Activated CD8-positive, alpha-beta T cell treated with anti-CD3 and anti-CD28 coated beads, Interleukin-2, amount 10 ng/mL, durations not matched to agents 7 days and 5 days (primary cell): Measurements from ENCODE around the gene TGFBI. TPM values are rescaled to one million over a fixed set of nuclear protein-coding genes. Genes with fewer than 3 reads are reported as not detected.
A peak's percentile ranks its signal among the peaks of the same experiment; 100 is the strongest.

Source experiments
- ATAC-seq: fragments of 150-1000 bp; cut with Tn5 transposase; one replicate; pipeline ENCODE4 v1.10.0; 2021; ENCODE audit warnings: moderate library complexity
- CTCF ChIA-PET: fragments of 350-600 bp; sonication (Branson Sonifier 250); formaldehyde crosslinking; loops from one replicate; lab custom pipeline; 2021; ENCODE audit warnings: antibody characterized with exemption; lab: Charles Lee
- POLR2A ChIA-PET: fragments of 350-600 bp; sonication (Branson Sonifier 250); formaldehyde crosslinking; loops from one replicate; lab custom pipeline; 2021; ENCODE audit warnings: antibody characterized with exemption; lab: Charles Lee
- DNase-seq: peaks from one replicate; pipeline ENCODE4 v3.0.0-alpha.2; 2020
- H3K27ac Mint-ChIP-seq: one replicate; pipeline ENCODE4 v1.8.0; 2021; ENCODE audit warnings: mild to moderate bottlenecking, mixed read lengths
- H3K27me3 Mint-ChIP-seq: one replicate; pipeline ENCODE4 v1.8.0; 2021; ENCODE audit warnings: low read depth, mixed read lengths
- H3K36me3 Mint-ChIP-seq: one replicate; pipeline ENCODE4 v1.8.0; 2021; ENCODE audit warnings: low read depth, mixed read lengths
- H3K4me1 Mint-ChIP-seq: one replicate; pipeline ENCODE4 v1.8.0; 2021; ENCODE audit warnings: low read depth, mixed read lengths
- H3K4me3 Mint-ChIP-seq: one replicate; pipeline ENCODE4 v1.8.0; 2021; ENCODE audit warnings: mild to moderate bottlenecking, mixed read lengths
- H3K9me3 Mint-ChIP-seq: one replicate; pipeline ENCODE4 v1.8.0; 2022; ENCODE audit warnings: mixed read lengths; ENCODE audit not compliant: insufficient read depth
- total RNA-seq, 2 experiments: library from RNA; stranded (reverse); gene quantifications; one replicate each; pipeline ENCODE4 v1.2.3, GENCODE V29; 2021

TGFBI gene
- total RNA-seq, 2 experiments from 2014 or later = not detected

- ChIA-PET POLR2A (no interaction called here), CTCF (no interaction called here)
- DNase-seq = no peak
- H3K27ac Mint-ChIP-seq = peak overlapping the region; percentile 66
- H3K27me3 Mint-ChIP-seq = peaks cover 26% of the 10 kb centered on the region
- peaks cover 5% of the 10 kb centered on the region for H3K4me1 Mint-ChIP-seq
- peak; percentile 20 for ATAC-seq
- H3K4me3 Mint-ChIP-seq = peak overlapping the region; percentile 49
- no peaks in the 10 kb centered on the region for H3K9me3 Mint-ChIP-seq
- H3K36me3 Mint-ChIP-seq = no peaks in the 10 kb centered on the region
Observed at GRCh38 chr5:136080113-136080482, 51.3 kb downstream of the TGFBI start.

GRCh38 chr5:136080483-136081216 is 51.9 kb downstream of the TGFBI start:
- Mint-ChIP-seq H3K9me3 (no peaks in the 10 kb centered on the region), H3K36me3 (no peaks in the 10 kb centered on the region), H3K27ac (peak overlapping the region; percentile 66), H3K4me1 (peaks cover 5% of the 10 kb centered on the region), H3K4me3 (peak overlapping the region; percentile 49), H3K27me3 (peaks cover 29% of the 10 kb centered on the region)
- DNase-seq = peak; percentile 72
- ChIA-PET CTCF (interaction anchor here (1.3 kb wide), 1 partner anchor 135 kb away, joined by 3 read pairs; no protein-coding TSS in a partner anchor), POLR2A (no interaction called here)
- peak; percentile 97 for ATAC-seq

- Mint-ChIP-seq H3K36me3 (no peaks in the 10 kb centered on the region), H3K27me3 (peaks cover 26% of the 10 kb centered on the region), H3K4me1 (peaks cover 5% of the 10 kb centered on the region), H3K27ac (no peak overlapping the region), H3K9me3 (no peaks in the 10 kb centered on the region), H3K4me3 (no peak overlapping the region)
- CTCF ChIA-PET = interaction anchor here (1.1 to 2.6 kb wide), 4 partner anchors 19 to 136 kb away, joined by 3 to 9 read pairs (median 4); partner anchors contain the start of gene SMAD5
- ATAC-seq (no peak), DNase-seq (no peak)
- POLR2A ChIA-PET = no interaction called here
Observed at GRCh38 chr5:136081217-136081591, 52.4 kb downstream of the TGFBI start.

GRCh38 chr5:136082390-136083193 is 53.8 kb downstream of the TGFBI start:
- Mint-ChIP-seq H3K4me3 (no peak overlapping the region), H3K27ac (no peak overlapping the region), H3K36me3 (no peaks in the 10 kb centered on the region), H3K27me3 (peaks cover 21% of the 10 kb centered on the region), H3K4me1 (peaks cover 5% of the 10 kb centered on the region), H3K9me3 (no peaks in the 10 kb centered on the region)
- ATAC-seq (no peak), DNase-seq (peak; percentile 70)
- CTCF ChIA-PET = interaction anchor here (0.7 to 2.6 kb wide), 8 partner anchors 10 to 107 kb away, joined by 3 to 9 read pairs (median 3); partner anchors contain the start of gene SMAD5
- POLR2A ChIA-PET = no interaction called here

GRCh38 chr5:136084698-136085097 is 55.9 kb downstream of the TGFBI start:
- ChIA-PET CTCF (interaction anchor here (1.4 kb wide), 1 partner anchor 107 kb away, joined by 3 read pairs; no protein-coding TSS in a partner anchor), POLR2A (no interaction called here)
- Mint-ChIP-seq H3K4me1 (peaks cover 5% of the 10 kb centered on the region), H3K4me3 (no peak overlapping the region), H3K27ac (no peak overlapping the region), H3K27me3 (peaks cover 10% of the 10 kb centered on the region), H3K36me3 (no peaks in the 10 kb centered on the region), H3K9me3 (no peaks in the 10 kb centered on the region)
- no peak for DNase-seq
- ATAC-seq = no peak

GRCh38 chr5:136086783-136087566 is 58.2 kb downstream of the TGFBI start:
- CTCF ChIA-PET = no interaction called here
- H3K9me3 Mint-ChIP-seq = no peaks in the 10 kb centered on the region
- POLR2A ChIA-PET = no interaction called here
- ATAC-seq = no peak
- no peak overlapping the region for H3K27ac Mint-ChIP-seq
- peaks cover 5% of the 10 kb centered on the region for H3K27me3 Mint-ChIP-seq
- DNase-seq = no peak
- no peaks in the 10 kb centered on the region for H3K4me1 Mint-ChIP-seq
- H3K36me3 Mint-ChIP-seq = no peaks in the 10 kb centered on the region
- no peak overlapping the region for H3K4me3 Mint-ChIP-seq

GRCh38 chr5:136087961-136088871 is 59.4 kb downstream of the TGFBI start:
- ChIA-PET POLR2A (no interaction called here), CTCF (no interaction called here)
- H3K4me3 Mint-ChIP-seq = no peak overlapping the region
- peaks cover 5% of the 10 kb centered on the region for H3K27me3 Mint-ChIP-seq
- H3K36me3 Mint-ChIP-seq = no peaks in the 10 kb centered on the region
- H3K9me3 Mint-ChIP-seq = no peaks in the 10 kb centered on the region
- ATAC-seq = no peak
- H3K27ac Mint-ChIP-seq = no peak overlapping the region
- no peaks in the 10 kb centered on the region for H3K4me1 Mint-ChIP-seq
- no peak for DNase-seq

- no peak for DNase-seq
- H3K4me1 Mint-ChIP-seq = no peaks in the 10 kb centered on the region
Observed at GRCh38 chr5:136089791-136090190, 61.0 kb downstream of the TGFBI start.

GRCh38 chr5:136090319-136090718 is 61.5 kb downstream of the TGFBI start:
- Mint-ChIP-seq H3K27ac (no peak overlapping the region), H3K9me3 (no peaks in the 10 kb centered on the region), H3K36me3 (no peaks in the 10 kb centered on the region), H3K4me3 (no peak overlapping the region), H3K4me1 (no peaks in the 10 kb centered on the region), H3K27me3 (peaks cover 7% of the 10 kb centered on the region)
- ChIA-PET CTCF (no interaction called here), POLR2A (no interaction called here)
- DNase-seq (no peak), ATAC-seq (no peak)

More at GRCh38 chr5:136089791-136090190, 61.0 kb downstream of the TGFBI start:
- ATAC-seq = no peak
- Mint-ChIP-seq H3K27ac (no peak overlapping the region), H3K36me3 (no peaks in the 10 kb centered on the region), H3K4me3 (no peak overlapping the region), H3K9me3 (no peaks in the 10 kb centered on the region), H3K27me3 (peaks cover 9% of the 10 kb centered on the region)
- ChIA-PET POLR2A (no interaction called here), CTCF (no interaction called here)

- Mint-ChIP-seq H3K27me3 (peaks cover 9% of the 10 kb centered on the region), H3K4me3 (no peak overlapping the region), H3K36me3 (no peaks in the 10 kb centered on the region), H3K27ac (no peak overlapping the region), H3K4me1 (no peaks in the 10 kb centered on the region), H3K9me3 (no peaks in the 10 kb centered on the region)
- POLR2A ChIA-PET = no interaction called here
- CTCF ChIA-PET = no interaction called here
- ATAC-seq = no peak
- no peak for DNase-seq
Observed at GRCh38 chr5:136094189-136094912, 65.6 kb downstream of the TGFBI start.
